ENCODE data around the gene IRS4.

The IRS4 gene

DNA sequence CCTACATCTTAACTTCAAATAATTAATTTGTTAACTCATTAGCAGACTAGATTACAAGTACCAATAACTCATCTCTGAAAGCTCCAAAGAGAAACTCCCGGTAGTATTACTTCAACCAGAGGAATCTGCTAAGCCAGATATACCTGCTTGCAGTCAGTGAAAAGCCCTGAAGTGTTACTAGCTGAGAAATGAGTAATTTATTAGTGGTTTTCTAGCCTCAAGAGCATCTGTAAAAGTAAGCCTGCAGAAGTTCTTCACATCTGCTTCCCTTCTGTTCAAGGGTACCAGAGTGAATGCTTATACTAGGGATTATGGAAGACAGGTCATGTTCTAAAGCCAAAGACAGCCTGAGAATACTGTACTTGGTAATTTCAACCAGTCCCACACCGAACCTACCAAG is 34.7 kb downstream of the IRS4 start:
- no peaks in the 10 kb centered on the region for H3K27me3 Mint-ChIP-seq
- H3K4me1 Mint-ChIP-seq = no peaks in the 10 kb centered on the region
- no peaks in the 10 kb centered on the region for H3K9me3 Mint-ChIP-seq
- no peaks in the 10 kb centered on the region for H3K36me3 Mint-ChIP-seq
- no peak overlapping the region for H3K4me3 Mint-ChIP-seq
- no peak for ATAC-seq
- no peak overlapping the region for H3K27ac Mint-ChIP-seq

DNA sequence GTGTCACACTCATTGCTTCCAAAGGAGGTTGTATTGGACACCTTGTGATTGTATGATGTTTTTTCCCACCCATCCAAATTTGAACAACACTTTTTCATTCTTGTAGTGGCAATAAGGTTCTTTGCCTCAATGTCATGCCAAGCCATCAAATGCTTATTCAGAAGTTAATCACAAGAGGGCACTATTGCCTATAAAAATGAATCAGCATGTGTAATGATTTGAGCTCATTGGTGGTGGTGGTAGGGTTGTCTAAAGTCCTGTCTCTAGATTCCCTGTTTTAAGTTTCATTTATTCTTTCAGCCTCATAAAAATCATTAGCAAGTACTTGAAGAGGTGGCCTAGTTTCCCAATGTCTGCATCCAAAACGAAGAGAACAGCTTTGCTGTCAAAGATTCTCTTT is 37.0 kb downstream of the IRS4 start:
- Mint-ChIP-seq H3K4me3 (no peak overlapping the region), H3K27ac (no peak overlapping the region), H3K27me3 (no peaks in the 10 kb centered on the region), H3K36me3 (no peaks in the 10 kb centered on the region), H3K9me3 (no peaks in the 10 kb centered on the region), H3K4me1 (no peaks in the 10 kb centered on the region)
- ATAC-seq = no peak

DNA sequence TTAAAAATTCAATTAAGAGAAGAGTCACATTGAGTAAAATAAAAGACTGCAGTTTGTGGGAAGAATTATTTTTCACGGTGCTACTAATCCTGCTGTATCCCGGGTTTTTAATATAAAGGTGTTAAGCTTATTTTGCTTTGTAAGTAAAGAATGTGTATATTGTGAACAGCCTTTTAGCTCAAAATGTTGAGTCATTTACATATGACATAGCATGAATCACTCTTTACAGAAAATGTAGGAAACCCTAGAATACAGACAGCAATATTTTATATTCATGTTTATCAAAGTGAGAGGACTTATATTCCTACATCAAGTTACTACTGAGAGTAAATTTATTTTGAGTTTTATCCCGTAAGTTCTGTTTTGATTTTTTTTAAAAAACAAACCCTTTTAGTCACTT is 39.7 kb downstream of the IRS4 start:
- H3K27ac Mint-ChIP-seq = no peak overlapping the region

More for the DNA sequence above, 39.7 kb downstream of the IRS4 start:
- Mint-ChIP-seq H3K4me3 (no peak overlapping the region), H3K36me3 (no peaks in the 10 kb centered on the region), H3K27me3 (no peaks in the 10 kb centered on the region), H3K9me3 (no peaks in the 10 kb centered on the region), H3K4me1 (no peaks in the 10 kb centered on the region)
- no peak for ATAC-seq
